Glutamatergic neuron (in vitro differentiated cells): ENCODE data around the gene PI4K2B. TPM values are rescaled to one million over a fixed set of nuclear protein-coding genes. Genes with fewer than 3 reads are reported as not detected.
"Not testable (repeated sequence)": the region's sequence is repeated elsewhere in the genome, so short reads cannot be mapped to it uniquely, and the experiment has no call there.

Experiments used
- DNase-seq: peaks from one replicate; pipeline ENCODE4 v3.0.0; 2022
- H3K27ac Mint-ChIP-seq: one replicate; pipeline ENCODE4 v1.8.0; 2020; ENCODE audit warnings: mild to moderate bottlenecking, mixed read lengths, inconsistent platforms; ENCODE audit not compliant: unreplicated experiment
- H3K27me3 Mint-ChIP-seq: one replicate; pipeline ENCODE4 v1.8.0; 2020; ENCODE audit warnings: mild to moderate bottlenecking, moderate library complexity, mixed read lengths, inconsistent platforms; ENCODE audit not compliant: unreplicated experiment
- H3K36me3 Mint-ChIP-seq: one replicate; pipeline ENCODE4 v1.8.0; 2020; ENCODE audit warnings: mild to moderate bottlenecking, mixed read lengths, inconsistent platforms; ENCODE audit not compliant: unreplicated experiment
- H3K4me1 Mint-ChIP-seq: one replicate; pipeline ENCODE4 v1.8.0; 2020; ENCODE audit warnings: mild to moderate bottlenecking, low read depth, mixed read lengths, inconsistent platforms; ENCODE audit not compliant: unreplicated experiment
- H3K4me3 Mint-ChIP-seq: one replicate; pipeline ENCODE4 v1.8.0; 2020; ENCODE audit warnings: mild to moderate bottlenecking, mixed read lengths, inconsistent platforms; ENCODE audit not compliant: unreplicated experiment
- H3K9me3 Mint-ChIP-seq: one replicate; pipeline ENCODE4 v1.8.0; 2020; ENCODE audit warnings: mild to moderate bottlenecking, moderate library complexity, mixed read lengths, inconsistent platforms; ENCODE audit not compliant: unreplicated experiment
- total RNA-seq: library from RNA; stranded (reverse); fragmentation: NEBNext Ultra II Directional; extraction: Animal tissue kit (Norgen Biotek cat#: 25700); gene quantifications from one replicate; pipeline ENCODE4 v1.2.1, GENCODE V29; 2021; ENCODE audit not compliant: unreplicated experiment
- TF ChIP-seq, protein P1 (sequence below): fragments of 200-600 bp; sonication (generic); IDR thresholded peaks from one replicate; pipeline ENCODE4 v1.5.0; 2021; ENCODE audit not compliant: partially characterized antibody, unreplicated experiment

Gene PI4K2B
- total RNA-seq, 1 donor from 2014 or later = 2.9 TPM

DNA sequence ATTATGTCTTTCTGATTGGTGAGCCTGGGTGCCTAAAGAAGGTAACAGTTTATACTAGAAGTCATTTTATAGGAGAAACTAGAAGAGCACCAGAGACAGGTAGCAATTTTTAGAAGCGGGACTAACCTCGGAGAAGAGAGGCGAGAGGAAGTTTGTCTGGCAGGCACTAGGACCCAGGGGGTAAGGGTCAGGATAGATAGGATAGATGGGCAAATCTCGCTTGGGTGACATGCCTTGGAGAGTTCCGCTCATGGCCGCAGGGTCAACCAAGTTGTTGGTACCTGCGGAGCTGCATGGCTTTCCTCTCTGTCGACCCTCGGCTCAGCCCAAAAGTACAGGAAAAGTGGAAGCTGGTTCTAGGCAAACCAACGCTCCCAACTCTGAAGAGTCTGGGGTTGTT, 11.3 kb downstream of the PI4K2B start:
- TF ChIP-seq, protein P1, sequence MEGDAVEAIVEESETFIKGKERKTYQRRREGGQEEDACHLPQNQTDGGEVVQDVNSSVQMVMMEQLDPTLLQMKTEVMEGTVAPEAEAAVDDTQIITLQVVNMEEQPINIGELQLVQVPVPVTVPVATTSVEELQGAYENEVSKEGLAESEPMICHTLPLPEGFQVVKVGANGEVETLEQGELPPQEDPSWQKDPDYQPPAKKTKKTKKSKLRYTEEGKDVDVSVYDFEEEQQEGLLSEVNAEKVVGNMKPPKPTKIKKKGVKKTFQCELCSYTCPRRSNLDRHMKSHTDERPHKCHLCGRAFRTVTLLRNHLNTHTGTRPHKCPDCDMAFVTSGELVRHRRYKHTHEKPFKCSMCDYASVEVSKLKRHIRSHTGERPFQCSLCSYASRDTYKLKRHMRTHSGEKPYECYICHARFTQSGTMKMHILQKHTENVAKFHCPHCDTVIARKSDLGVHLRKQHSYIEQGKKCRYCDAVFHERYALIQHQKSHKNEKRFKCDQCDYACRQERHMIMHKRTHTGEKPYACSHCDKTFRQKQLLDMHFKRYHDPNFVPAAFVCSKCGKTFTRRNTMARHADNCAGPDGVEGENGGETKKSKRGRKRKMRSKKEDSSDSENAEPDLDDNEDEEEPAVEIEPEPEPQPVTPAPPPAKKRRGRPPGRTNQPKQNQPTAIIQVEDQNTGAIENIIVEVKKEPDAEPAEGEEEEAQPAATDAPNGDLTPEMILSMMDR = no peak
- Mint-ChIP-seq H3K27me3 (peaks cover 4% of the 10 kb centered on the region), H3K4me1 (no peaks in the 10 kb centered on the region), H3K27ac (no peak overlapping the region), H3K9me3 (peaks cover 10% of the 10 kb centered on the region), H3K36me3 (peaks cover 29% of the 10 kb centered on the region), H3K4me3 (no peak overlapping the region)
- no peak for DNase-seq

DNA sequence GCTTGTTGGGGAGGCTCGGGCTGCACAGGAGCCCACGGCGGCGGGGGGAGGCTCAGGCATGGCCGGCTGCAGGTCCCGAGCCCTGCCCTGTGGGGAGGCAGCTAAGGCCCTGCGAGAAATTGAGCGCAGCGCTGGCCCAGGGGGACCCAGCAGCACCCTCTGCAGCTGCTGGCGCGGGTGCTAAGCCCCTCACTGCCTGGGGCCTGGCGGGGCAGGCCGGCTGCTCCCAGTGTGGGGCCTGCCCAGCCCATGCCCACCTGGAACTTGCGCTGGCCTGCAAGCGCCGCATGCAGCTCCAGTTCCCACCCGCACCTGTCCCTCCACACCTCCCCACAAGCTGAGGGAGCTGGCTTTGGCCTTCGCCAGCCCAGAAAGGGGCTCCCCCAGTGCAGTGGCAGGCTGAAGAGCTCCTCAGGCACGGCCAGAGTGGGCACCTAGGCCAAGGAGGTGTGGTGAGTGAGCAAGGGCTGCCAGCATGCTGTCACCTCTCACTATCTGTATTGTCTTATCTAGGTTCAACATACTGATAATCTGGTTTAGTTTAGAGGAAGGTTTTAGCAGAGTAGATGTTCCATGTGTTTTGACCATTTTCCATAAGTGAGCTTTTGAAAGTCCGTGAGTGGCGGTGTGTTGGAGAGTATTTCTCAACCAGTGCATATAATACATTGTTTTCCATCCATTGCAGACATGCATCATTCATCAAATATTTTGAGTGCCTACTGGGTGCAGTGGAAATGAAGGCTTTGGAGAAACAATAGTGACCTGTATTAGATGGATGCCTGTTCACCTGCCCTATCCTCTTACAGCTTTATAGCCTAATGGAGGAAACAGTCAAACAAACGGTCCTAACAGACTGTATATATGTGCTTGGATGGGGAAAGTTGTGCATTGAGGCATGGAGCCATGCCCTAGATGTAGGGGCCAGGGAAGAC, 13.1 kb downstream of the PI4K2B start:
- H3K36me3 Mint-ChIP-seq = peaks cover 29% of the 10 kb centered on the region
- TF ChIP-seq, protein P1 = no peak
- DNase-seq = no peak
- H3K9me3 Mint-ChIP-seq = peaks cover 6% of the 10 kb centered on the region
- no peak overlapping the region for H3K4me3 Mint-ChIP-seq
- no peaks in the 10 kb centered on the region for H3K4me1 Mint-ChIP-seq
- H3K27me3 Mint-ChIP-seq = peaks cover 4% of the 10 kb centered on the region
- no peak overlapping the region for H3K27ac Mint-ChIP-seq

DNA sequence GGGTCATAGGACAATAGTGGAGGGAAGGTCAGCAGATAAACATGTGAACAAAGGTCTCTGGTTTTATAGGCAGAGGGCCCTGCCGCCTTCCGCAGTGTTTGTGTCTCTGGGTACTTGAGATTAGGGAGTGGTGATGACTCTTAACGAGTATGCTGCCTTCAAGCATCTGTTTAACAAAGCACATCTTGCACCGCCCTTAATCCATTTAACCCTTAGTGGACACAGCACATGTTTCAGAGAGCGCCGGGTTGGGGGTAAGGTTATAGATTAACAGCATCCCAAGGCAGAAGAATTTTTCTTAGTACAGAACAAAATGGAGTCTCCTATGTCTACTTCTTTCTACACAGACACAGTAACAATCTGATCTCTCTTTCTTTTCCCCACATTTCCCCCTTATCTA, 15.0 kb downstream of the PI4K2B start:
- DNase-seq, H3K9me3 Mint-ChIP-seq, H3K4me1 Mint-ChIP-seq, H3K4me3 Mint-ChIP-seq, H3K27ac Mint-ChIP-seq, H3K27me3 Mint-ChIP-seq: not testable (repeated sequence)
- H3K36me3 Mint-ChIP-seq = peaks cover 23% of the 10 kb centered on the region

DNA sequence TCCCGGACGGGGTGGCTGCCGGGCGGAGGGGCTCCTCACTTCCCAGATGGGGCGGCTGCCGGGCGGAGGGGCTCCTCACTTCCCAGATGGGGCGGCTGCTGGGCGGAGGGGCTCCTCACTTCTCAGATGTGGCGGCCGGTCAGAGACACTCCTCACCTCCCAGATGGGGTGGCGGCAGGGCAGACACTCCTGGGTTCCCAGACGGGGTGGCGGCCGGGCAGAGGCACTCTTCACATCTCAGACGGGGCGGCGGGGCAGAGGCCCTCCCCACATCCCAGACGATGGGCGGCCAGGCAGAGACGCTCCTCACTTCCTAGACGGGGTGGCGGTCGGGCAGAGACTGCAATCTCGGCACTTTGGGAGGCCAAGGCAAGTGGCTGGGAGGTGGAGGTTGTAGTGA, 15.7 kb downstream of the PI4K2B start:
- not testable (repeated sequence) for H3K4me3 Mint-ChIP-seq, H3K27ac Mint-ChIP-seq, H3K4me1 Mint-ChIP-seq, H3K27me3 Mint-ChIP-seq, H3K9me3 Mint-ChIP-seq, DNase-seq
- peaks cover 17% of the 10 kb centered on the region for H3K36me3 Mint-ChIP-seq

DNA sequence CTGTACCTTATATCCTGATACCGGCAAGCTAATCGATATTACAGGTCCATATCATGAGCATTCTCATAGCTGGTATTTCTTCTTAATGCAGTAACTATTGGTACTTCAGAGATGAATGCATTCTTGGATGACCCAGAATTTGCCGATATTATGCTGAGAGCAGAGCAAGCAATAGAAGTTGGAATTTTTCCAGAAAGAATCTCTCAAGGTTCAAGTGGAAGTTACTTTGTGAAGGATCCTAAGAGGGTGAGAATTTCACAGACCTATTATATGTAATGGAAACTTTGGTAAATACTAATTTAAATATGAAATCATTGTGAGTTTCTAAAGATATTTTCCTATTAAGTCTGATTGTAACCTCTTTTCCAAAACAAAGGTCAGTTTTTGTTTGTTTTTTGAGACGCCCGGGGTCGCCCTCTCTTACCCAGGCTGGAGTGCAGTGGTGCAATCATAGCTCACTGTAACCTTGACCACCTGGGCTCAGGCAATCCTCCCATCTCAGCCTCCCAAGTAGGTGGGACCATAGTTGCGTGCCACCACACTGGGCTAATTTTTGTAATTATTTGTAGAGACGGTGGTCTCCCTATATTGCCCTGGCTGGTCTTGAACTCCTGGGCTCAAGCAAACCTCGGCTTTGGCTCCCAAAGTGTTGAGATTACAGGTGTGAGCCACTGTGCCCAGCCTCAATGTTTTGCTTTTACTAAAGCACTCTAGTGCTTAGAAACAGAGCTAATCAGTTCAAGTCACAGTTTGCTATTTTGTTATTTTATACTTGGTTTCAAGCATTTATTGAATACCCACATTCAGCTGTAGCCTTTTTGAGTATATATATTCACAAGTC, 18.6 kb downstream of the PI4K2B start:
- no peaks in the 10 kb centered on the region for H3K4me1 Mint-ChIP-seq
- H3K27me3 Mint-ChIP-seq = no peaks in the 10 kb centered on the region
- no peaks in the 10 kb centered on the region for H3K36me3 Mint-ChIP-seq
- DNase-seq = no peak
- H3K4me3 Mint-ChIP-seq = no peak overlapping the region
- TF ChIP-seq, protein P1 = no peak
- H3K27ac Mint-ChIP-seq = no peak overlapping the region
- H3K9me3 Mint-ChIP-seq = peaks cover 3% of the 10 kb centered on the region

DNA sequence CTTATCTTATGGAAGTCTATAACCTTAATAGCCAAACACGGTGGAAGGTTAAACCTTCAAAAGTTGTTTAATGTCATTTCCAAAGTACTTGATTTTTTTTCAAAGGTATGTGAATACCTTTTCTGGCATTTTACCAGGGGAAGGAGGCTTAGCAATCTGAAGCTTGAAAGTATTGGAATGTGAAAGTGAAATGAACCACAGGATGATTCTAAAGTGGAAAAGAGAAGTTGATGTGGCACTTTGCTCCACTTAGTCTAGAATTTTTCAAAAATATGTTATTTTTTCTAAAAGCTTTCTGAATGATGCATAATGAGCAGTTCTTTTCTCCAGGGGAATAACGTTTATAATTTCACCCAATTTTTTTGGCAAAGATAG, 19.2 kb downstream of the PI4K2B start:
- H3K4me1 Mint-ChIP-seq = no peaks in the 10 kb centered on the region
- H3K27ac Mint-ChIP-seq = no peak overlapping the region
- no peaks in the 10 kb centered on the region for H3K36me3 Mint-ChIP-seq
- H3K4me3 Mint-ChIP-seq = no peak overlapping the region
- H3K9me3 Mint-ChIP-seq = peaks cover 3% of the 10 kb centered on the region
- no peak for DNase-seq
- H3K27me3 Mint-ChIP-seq = no peaks in the 10 kb centered on the region
- TF ChIP-seq, protein P1 = no peak

DNA sequence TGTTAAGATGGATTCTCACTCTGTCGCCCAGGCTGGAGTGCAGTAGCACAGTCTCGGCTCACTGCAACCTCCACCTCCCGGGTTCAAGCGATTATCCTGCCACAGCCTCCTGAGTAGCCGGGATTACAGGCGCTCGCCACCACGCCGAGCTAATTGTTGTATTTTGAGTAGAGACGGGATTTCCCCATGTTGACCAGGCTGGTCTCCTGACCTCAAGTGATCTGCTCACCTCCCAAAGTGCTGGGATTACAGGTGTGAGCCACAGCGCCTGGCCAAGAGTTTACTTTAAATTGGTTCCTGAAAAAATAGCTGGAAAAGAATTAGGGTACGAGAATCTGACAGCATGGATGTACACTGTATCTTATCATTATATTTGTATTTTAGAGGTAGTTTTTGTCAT, 20.0 kb downstream of the PI4K2B start:
- not testable (repeated sequence) for H3K27me3 Mint-ChIP-seq, DNase-seq, H3K9me3 Mint-ChIP-seq, H3K27ac Mint-ChIP-seq, H3K36me3 Mint-ChIP-seq, H3K4me1 Mint-ChIP-seq, H3K4me3 Mint-ChIP-seq
